ENCODE measurements around the gene ZBTB42. TPM values are rescaled to one million over a fixed set of nuclear protein-coding genes. Genes with fewer than 3 reads are reported as not detected.

Gene ZBTB42
- total RNA-seq, 1 experiment from 2014 or later, result 9.2 TPM

GRCh38 chr14:104768437-104769323, 32.2 kb upstream of the ZBTB42 start:
- intact Hi-C loops (cut with micrococcal nuclease), result loop anchor here (1.0 kb wide), 1 partner anchor 58 kb away; no protein-coding TSS in a partner anchor
- no peaks in the 10 kb centered on the region for H3K79me2 ChIP-seq (ENCODE audit: low read length)
- H3K4me2 ChIP-seq (ENCODE audit: low read length), result no peak overlapping the region
- peaks cover 27% of the 10 kb centered on the region for H3K36me3 ChIP-seq (ENCODE audit: low read depth, low read length)
- H4K20me1 ChIP-seq (ENCODE audit: low read length), result 0 out of 2 replicates have a peak, but pooled peaks cover 3% of the 10 kb centered on the region
- no peaks in the 10 kb centered on the region for H3K9me2 ChIP-seq (replicated peaks; ENCODE audit: low read length)
- H3F3A ChIP-seq (ENCODE audit: low read length, unreplicated experiment), result no peaks in the 10 kb centered on the region
- BruUV-seq (replicated peaks), result no TSS peak
- POLR2A ChIA-PET (ENCODE audit: unreplicated experiment), result no interaction called here
- peak; percentile 85 for DNase-seq
- peak; percentile 70 for TF ChIP-seq CTCF (conservative IDR thresholded peaks at IDR 0.05; ENCODE audit: low read depth, low read length)
- TF ChIP-seq EZH2 (IDR thresholded peaks at IDR 0.05; ENCODE audit: low read length, unreplicated experiment), result no peak
- no peak overlapping the region for H3K9ac ChIP-seq (ENCODE audit: low read length)
- H2AFZ ChIP-seq (ENCODE audit: low read length), result 0 out of 2 replicates have a peak overlapping the region, but pooled peaks have one; percentile 51
- CTCF ChIA-PET, result interaction anchor here (0.5 to 1.7 kb wide), 8 partner anchors 19 to 318 kb away, joined by 3 to 21 read pairs (median 4); partner anchors contain the start of gene ZBTB42
- no peaks in the 10 kb centered on the region for H3K4me1 ChIP-seq (ENCODE audit: insufficient read depth, low read length)
- no peak overlapping the region for H3K27ac ChIP-seq (ENCODE audit: low read length)
- peak; percentile 93 for ATAC-seq
- H3K27me3 ChIP-seq (ENCODE audit: low read length), result no peaks in the 10 kb centered on the region
- H3K4me3 ChIP-seq (ENCODE audit: low read length), result no peak overlapping the region
- H3K9me3 ChIP-seq (ENCODE audit: low read length), result no peaks in the 10 kb centered on the region

DNA sequence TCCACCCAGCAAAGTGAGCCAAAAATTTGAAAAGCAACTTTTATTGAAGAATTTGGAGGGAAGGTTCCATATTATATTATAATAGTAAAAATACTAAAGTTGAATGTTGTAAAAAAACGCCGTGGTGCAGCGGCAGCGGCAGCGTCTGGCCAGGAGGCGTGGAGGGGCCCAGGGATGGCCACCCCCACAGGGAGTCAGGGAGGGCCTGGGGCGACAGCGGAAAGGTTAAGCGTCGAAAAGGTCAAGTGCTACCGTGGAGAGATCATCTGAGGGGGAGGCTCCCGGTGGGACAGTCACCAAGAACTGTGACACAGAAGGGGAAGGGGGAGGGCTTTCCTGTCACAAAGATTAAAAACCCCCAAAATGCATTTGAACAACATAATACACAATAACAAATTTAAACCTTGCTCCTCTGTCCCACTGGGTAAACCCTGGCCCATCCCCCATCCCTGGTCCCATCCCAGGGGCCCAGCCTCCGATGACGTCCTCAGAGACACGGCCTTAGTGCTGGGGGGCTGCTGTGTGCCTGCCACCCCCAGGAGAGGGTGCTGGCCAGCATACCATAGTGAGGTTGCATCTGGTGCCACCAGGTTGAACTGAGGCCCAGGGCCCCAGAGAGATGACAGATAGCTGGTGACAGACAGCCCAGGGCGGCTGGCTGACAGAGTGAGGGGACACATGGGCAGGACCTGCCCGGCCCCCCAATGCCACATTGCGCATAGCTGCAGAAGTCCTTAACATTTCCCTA, 31.4 kb upstream of the ZBTB42 start:
- no peak overlapping the region for H3K4me3 ChIP-seq (ENCODE audit: low read length)
- H4K20me1 ChIP-seq (ENCODE audit: low read length), result 0 out of 2 replicates have a peak, but pooled peaks cover 3% of the 10 kb centered on the region
- intact Hi-C loops (cut with micrococcal nuclease), result no loop called here
- ATAC-seq (no peak), DNase-seq (no peak)
- CTCF ChIA-PET, result interaction anchor here (1.7 kb wide), 1 partner anchor 57 kb away, joined by 21 read pairs; no protein-coding TSS in a partner anchor
- peaks cover 27% of the 10 kb centered on the region for H3K36me3 ChIP-seq (ENCODE audit: low read depth, low read length)
- TSS peak; percentile 68 for BruUV-seq (replicated peaks)
- H3K4me2 ChIP-seq (ENCODE audit: low read length), result no peak overlapping the region
- no peaks in the 10 kb centered on the region for H3K4me1 ChIP-seq (ENCODE audit: insufficient read depth, low read length)
- no peaks in the 10 kb centered on the region for H3F3A ChIP-seq (ENCODE audit: low read length, unreplicated experiment)
- H3K9ac ChIP-seq (ENCODE audit: low read length), result no peak overlapping the region
- no peak overlapping the region for H2AFZ ChIP-seq (ENCODE audit: low read length)
- no peaks in the 10 kb centered on the region for H3K9me3 ChIP-seq (ENCODE audit: low read length)
- no peak overlapping the region for H3K27ac ChIP-seq (ENCODE audit: low read length)
- POLR2A ChIA-PET (ENCODE audit: unreplicated experiment), result no interaction called here
- H3K9me2 ChIP-seq (replicated peaks; ENCODE audit: low read length), result no peaks in the 10 kb centered on the region
- TF ChIP-seq EZH2phosphoT487 (IDR thresholded peaks at IDR 0.05; ENCODE audit: borderline replicate concordance, low read length) (no peak), CTCF (conservative IDR thresholded peaks at IDR 0.05; ENCODE audit: low read depth, low read length) (no peak), EZH2 (IDR thresholded peaks at IDR 0.05; ENCODE audit: low read length, unreplicated experiment) (no peak)
- H3K27me3 ChIP-seq (ENCODE audit: low read length), result no peaks in the 10 kb centered on the region
- H3K79me2 ChIP-seq (ENCODE audit: low read length), result no peaks in the 10 kb centered on the region

Measured in PC-3 (cell line).